22Rv1 (cell line): ENCODE measurements around the gene SLC39A1.

Source experiments
- H3K27ac ChIP-seq: fragments of 450-650 bp; 2 replicates; pipeline ENCODE4 v1.5.1; 2017
- CTCF ChIP-seq: fragments of 450-650 bp; IDR thresholded peaks from 2 replicates; pipeline ENCODE4 v1.5.1; 2017; ENCODE audit warnings: mild to moderate bottlenecking
- ZFX ChIP-seq: fragments of 450-650 bp; IDR thresholded peaks from 2 replicates; pipeline ENCODE4 v1.6.1; 2017; ENCODE audit warnings: antibody characterized with exemption, borderline replicate concordance

The SLC39A1 gene

GRCh38 chr1:153956997-153957715 is 6.2 kb downstream of the SLC39A1 start:
- no peak for TF ChIP-seq ZFX
- no peak for TF ChIP-seq CTCF
- peak overlapping the region; percentile 100 for H3K27ac ChIP-seq

- no peak overlapping the region for H3K27ac ChIP-seq
Measured at GRCh38 chr1:153954826-153955225, 8.5 kb downstream of the SLC39A1 start.

GRCh38 chr1:153953859-153954365 is 9.4 kb downstream of the SLC39A1 start:
- TF ChIP-seq CTCF (no peak), ZFX (no peak)
- H3K27ac ChIP-seq = no peak overlapping the region

More at GRCh38 chr1:153954826-153955225, 8.5 kb downstream of the SLC39A1 start:
- TF ChIP-seq CTCF = no peak
- no peak for TF ChIP-seq ZFX

GRCh38 chr1:153951801-153952200 is 11.5 kb downstream of the SLC39A1 start:
- H3K27ac ChIP-seq = no peak overlapping the region
- TF ChIP-seq CTCF (no peak), ZFX (no peak)

GRCh38 chr1:153951183-153951582 is 12.2 kb downstream of the SLC39A1 start:
- H3K27ac ChIP-seq = no peak overlapping the region
- no peak for TF ChIP-seq ZFX
- no peak for TF ChIP-seq CTCF

- peak within 1 kb of the TSS; percentile 95 for H3K27ac ChIP-seq
- peak; percentile 100 for TF ChIP-seq CTCF
- TF ChIP-seq ZFX = no peak
Measured at GRCh38 chr1:153946622-153947241, 16.6 kb downstream of the SLC39A1 start, which contains the start of gene DENND4B. Gene DENND4B (minus strand): TSS chr1:153946718. CDS start chr1:153944374, 2,344 bp downstream.
